Smooth muscle cell (in vitro differentiated cells): ENCODE results near the gene USP15. TPM values are rescaled to one million over a fixed set of nuclear protein-coding genes. Genes with fewer than 3 reads are reported as not detected.

Experiments used
- DNase-seq: peaks from one replicate; lab custom pipeline; 2025; ENCODE audit not compliant: unreplicated experiment; lab: John Stamatoyannopoulos, UW
- H2AFZ ChIP-seq: fragments of 200-600 bp; sonication (generic); 2 replicates; pipeline ENCODE4 v1.6.0; 2016; ENCODE audit warnings: antibody characterized with exemption, low read depth, mild to moderate bottlenecking
- H3F3A ChIP-seq: fragments of 200-600 bp; sonication (generic); 2 replicates; pipeline ENCODE4 v1.6.0; 2017; ENCODE audit warnings: antibody characterized with exemption, low read depth
- H3K27ac ChIP-seq: fragments of 200-600 bp; sonication (generic); 2 replicates; pipeline ENCODE4 v1.5.1; 2016; ENCODE audit warnings: low read depth, mild to moderate bottlenecking
- H3K27me3 ChIP-seq: fragments of 200-600 bp; sonication (generic); 2 replicates; pipeline ENCODE4 v1.6.1; 2016; ENCODE audit warnings: low read depth, mild to moderate bottlenecking
- H3K36me3 ChIP-seq: fragments of 200-600 bp; sonication (generic); 2 replicates; pipeline ENCODE4 v1.5.1; 2016; ENCODE audit warnings: low read depth
- H3K4me1 ChIP-seq: fragments of 200-600 bp; sonication (generic); 2 replicates; pipeline ENCODE4 v1.5.1; 2016; ENCODE audit warnings: low read depth
- H3K4me2 ChIP-seq: fragments of 200-600 bp; sonication (generic); 2 replicates; pipeline ENCODE4 v1.6.0; 2016; ENCODE audit warnings: mild to moderate bottlenecking
- H3K4me3 ChIP-seq: fragments of 200-600 bp; sonication (generic); 2 replicates; pipeline ENCODE4 v1.5.1; 2016; ENCODE audit warnings: mild to moderate bottlenecking
- H3K79me2 ChIP-seq: fragments of 200-600 bp; sonication (generic); 2 replicates; pipeline ENCODE4 v1.6.0; 2016; ENCODE audit warnings: low read depth, mild to moderate bottlenecking
- H3K9ac ChIP-seq: fragments of 200-600 bp; sonication (generic); 2 replicates; pipeline ENCODE4 v1.6.0; 2016; ENCODE audit warnings: low read depth
- H3K9me3 ChIP-seq: fragments of 200-600 bp; sonication (generic); replicated peaks from 2 replicates; pipeline ENCODE4 v1.5.1; 2016; ENCODE audit warnings: low read depth
- H4K20me1 ChIP-seq: fragments of 200-600 bp; sonication (generic); 2 replicates; pipeline ENCODE4 v1.6.0; 2016; ENCODE audit warnings: low read depth
- WGBS: methylation state at CpG from one replicate; pipeline ENCODE4 v1.1.7; 2016; ENCODE audit warnings: low lambda C conversion rate; 5-methylcytosine and 5-hydroxymethylcytosine counted together
- polyA plus RNA-seq: library from polyadenylated mRNA; unstranded; fragments of >200 nt; fragmentation: Nextera tagmentation; extraction: Ambion mirVana; gene quantifications from 2 replicates; pipeline ENCODE4 v1.2.1, GENCODE V29; 2016
- total RNA-seq: library from RNA; depleted of rRNA; stranded (reverse); fragments of >200 nt; gene quantifications from 2 replicates; pipeline ENCODE4 v1.2.3, GENCODE V29; 2014
- TF ChIP-seq, protein P1 (sequence below): fragments of 200-600 bp; sonication (generic); IDR thresholded peaks from 2 replicates; pipeline ENCODE4 v1.5.1; 2017; ENCODE audit warnings: borderline replicate concordance, mild to moderate bottlenecking, antibody characterized with exemption; ENCODE audit not compliant: insufficient read depth, poor library complexity, severe bottlenecking

The USP15 gene
- total and polyA plus RNA-seq, 2 experiments from 2014 or later: 28.7 to 53.5 TPM

DNA sequence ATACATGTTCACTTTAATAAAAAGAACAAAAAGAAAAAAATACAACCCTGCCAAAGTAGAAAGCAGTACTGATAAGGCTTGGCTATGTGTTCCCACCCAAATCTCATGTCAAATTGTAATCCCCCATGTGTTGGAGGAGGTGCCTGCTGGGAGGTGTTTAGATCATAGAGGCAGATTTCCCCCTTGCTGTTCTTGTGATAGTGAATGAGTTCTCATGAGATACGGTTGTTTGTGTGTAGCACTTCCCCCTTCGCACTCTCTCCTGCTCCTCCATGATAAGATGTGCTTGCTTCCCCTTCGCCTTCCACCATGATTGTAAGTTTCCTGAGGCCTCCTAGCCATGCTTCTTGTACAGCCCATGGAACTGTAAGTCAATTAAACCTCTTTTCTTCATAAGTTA is 59.9 kb downstream of the USP15 start:
- Histone ChIP-seq H3K36me3 (peaks cover 21% of the 10 kb centered on the region), H3K4me2 (no peak overlapping the region), H2AFZ (no peak overlapping the region)

DNA sequence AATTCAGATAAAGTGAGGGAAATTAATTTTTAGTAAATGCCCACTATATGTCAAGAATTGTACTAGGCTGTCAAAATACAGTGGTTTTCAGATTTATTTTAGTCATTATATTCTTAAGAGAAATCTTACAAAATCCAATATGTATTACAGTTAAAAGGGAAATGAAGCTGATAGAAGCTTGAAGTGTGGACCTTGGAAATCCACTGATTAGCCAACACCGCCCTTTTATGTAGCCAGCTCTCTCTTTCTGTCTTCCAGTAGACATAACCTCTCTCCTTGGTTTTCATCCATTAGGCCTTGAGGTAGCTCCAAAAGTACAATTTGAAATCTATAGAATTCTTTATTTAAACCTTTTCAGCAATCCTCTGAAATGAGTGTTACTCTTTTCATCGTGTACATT is 63.2 kb downstream of the USP15 start:
- Histone ChIP-seq H3K4me1 (no peaks in the 10 kb centered on the region), H3K4me3 (no peak overlapping the region), H3K79me2 (no peaks in the 10 kb centered on the region), H3F3A (no peaks in the 10 kb centered on the region), H3K27ac (no peak overlapping the region), H3K27me3 (no peaks in the 10 kb centered on the region), H4K20me1 (no peaks in the 10 kb centered on the region), H3K9ac (no peak overlapping the region), H3K9me3 (no peaks in the 10 kb centered on the region), H3K4me2 (no peak overlapping the region), H2AFZ (no peak overlapping the region), H3K36me3 (peaks cover 21% of the 10 kb centered on the region)
- 99% methylated on average over 2 of the region's 2 CpGs for WGBS
- no peak for DNase-seq
- TF ChIP-seq, protein P1, sequence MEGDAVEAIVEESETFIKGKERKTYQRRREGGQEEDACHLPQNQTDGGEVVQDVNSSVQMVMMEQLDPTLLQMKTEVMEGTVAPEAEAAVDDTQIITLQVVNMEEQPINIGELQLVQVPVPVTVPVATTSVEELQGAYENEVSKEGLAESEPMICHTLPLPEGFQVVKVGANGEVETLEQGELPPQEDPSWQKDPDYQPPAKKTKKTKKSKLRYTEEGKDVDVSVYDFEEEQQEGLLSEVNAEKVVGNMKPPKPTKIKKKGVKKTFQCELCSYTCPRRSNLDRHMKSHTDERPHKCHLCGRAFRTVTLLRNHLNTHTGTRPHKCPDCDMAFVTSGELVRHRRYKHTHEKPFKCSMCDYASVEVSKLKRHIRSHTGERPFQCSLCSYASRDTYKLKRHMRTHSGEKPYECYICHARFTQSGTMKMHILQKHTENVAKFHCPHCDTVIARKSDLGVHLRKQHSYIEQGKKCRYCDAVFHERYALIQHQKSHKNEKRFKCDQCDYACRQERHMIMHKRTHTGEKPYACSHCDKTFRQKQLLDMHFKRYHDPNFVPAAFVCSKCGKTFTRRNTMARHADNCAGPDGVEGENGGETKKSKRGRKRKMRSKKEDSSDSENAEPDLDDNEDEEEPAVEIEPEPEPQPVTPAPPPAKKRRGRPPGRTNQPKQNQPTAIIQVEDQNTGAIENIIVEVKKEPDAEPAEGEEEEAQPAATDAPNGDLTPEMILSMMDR: no peak

More for the DNA sequence above, 59.9 kb downstream of the USP15 start:
- Histone ChIP-seq H3K27ac (no peak overlapping the region), H3K79me2 (peaks cover 5% of the 10 kb centered on the region), H3K4me3 (no peak overlapping the region), H3K27me3 (no peaks in the 10 kb centered on the region), H4K20me1 (no peaks in the 10 kb centered on the region), H3F3A (no peaks in the 10 kb centered on the region), H3K9me3 (no peaks in the 10 kb centered on the region), H3K9ac (no peak overlapping the region), H3K4me1 (no peaks in the 10 kb centered on the region)
- no peak for DNase-seq
- TF ChIP-seq, protein P1: no peak
- WGBS: 100% methylated on average over 3 of the region's 3 CpGs

DNA sequence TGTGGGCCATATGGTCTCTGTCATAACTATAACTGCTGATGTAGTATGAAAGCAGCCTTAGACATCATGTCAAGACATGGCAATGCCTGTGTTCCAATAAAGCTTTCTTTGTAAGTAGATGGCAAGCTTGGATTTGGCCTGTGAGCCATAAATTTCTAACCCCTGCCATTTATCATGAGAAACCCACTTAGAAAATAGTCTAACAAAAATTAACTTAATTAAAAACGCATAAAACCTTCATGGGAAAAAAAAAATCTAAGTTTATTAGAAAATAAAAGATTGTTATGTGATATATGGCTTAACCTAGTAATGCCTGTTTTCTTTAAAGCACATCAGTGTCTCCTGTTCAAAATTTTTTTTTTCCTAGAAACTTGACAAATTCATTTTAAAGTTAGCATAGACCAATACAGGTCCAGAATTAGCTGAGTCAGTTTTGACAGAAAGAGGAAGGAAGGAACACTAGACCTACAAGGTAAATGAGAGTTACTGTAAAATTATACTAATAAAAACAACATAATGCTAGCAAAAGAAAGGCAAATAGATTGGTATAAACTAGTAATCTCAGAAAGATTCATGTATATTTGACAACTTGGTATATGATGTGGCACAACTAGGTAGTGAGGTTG is 68.2 kb downstream of the USP15 start:
- Histone ChIP-seq H3K4me3 (no peak overlapping the region), H4K20me1 (peaks cover 7% of the 10 kb centered on the region), H2AFZ (no peak overlapping the region), H3K9ac (no peak overlapping the region), H3K4me1 (no peaks in the 10 kb centered on the region), H3F3A (no peaks in the 10 kb centered on the region), H3K36me3 (no peaks in the 10 kb centered on the region), H3K79me2 (no peaks in the 10 kb centered on the region), H3K9me3 (no peaks in the 10 kb centered on the region), H3K4me2 (no peak overlapping the region), H3K27me3 (no peaks in the 10 kb centered on the region), H3K27ac (no peak overlapping the region)
- DNase-seq: no peak
- TF ChIP-seq, protein P1: no peak
- WGBS: 96% methylated on average over 1 of the region's 1 CpG

DNA sequence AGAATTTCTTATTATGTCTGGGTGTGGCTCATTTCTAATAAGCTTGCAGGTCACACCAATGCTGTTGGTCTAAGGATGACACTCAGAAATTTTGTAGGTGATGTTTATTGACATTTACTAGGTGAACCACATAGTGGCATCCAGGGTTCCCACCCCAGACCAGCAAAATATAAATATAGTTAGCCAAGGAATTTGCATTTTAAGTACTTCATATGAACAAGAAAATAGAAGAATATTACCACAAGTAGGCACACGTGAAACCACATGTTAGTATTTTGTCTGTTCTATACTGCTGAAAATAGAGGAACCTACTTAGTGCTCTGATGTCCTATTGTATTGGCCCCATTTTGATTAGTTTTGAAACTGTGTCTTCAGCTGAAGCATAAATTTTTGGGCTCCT is 71.1 kb downstream of the USP15 start:
- Histone ChIP-seq H3K79me2 (no peaks in the 10 kb centered on the region), H3K9me3 (no peaks in the 10 kb centered on the region), H3K36me3 (peaks cover 4% of the 10 kb centered on the region), H3F3A (no peaks in the 10 kb centered on the region), H3K9ac (no peak overlapping the region), H4K20me1 (peaks cover 8% of the 10 kb centered on the region), H2AFZ (no peak overlapping the region), H3K4me1 (no peaks in the 10 kb centered on the region), H3K4me3 (no peak overlapping the region), H3K27me3 (no peaks in the 10 kb centered on the region), H3K4me2 (no peak overlapping the region), H3K27ac (no peak overlapping the region)
- no peak for DNase-seq
- TF ChIP-seq, protein P1: no peak
- WGBS: 100% methylated on average over 1 of the region's 1 CpG
